ENCODE measurements around the gene COA6.

DNA sequence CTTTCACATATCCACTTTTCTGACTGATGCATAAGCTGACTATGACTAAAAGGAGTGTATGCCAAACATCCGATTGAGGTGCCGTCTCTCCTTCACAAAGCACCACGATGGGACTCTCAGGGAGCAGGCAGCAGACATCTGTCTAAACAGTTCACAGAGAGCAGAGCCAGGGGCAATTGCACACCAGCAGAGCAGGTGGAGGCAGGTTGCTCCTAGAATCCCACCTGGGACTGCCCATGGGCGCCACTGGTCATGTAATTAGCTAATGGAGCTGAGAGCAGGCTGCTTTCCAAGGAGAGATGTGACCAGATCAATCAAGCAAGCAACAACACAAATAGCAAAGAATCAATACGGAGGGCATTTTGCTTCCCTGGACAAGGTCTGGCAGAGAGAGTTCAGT, 30.5 kb upstream of the COA6 start:
- no peak for TF ChIP-seq POLR2A (IDR thresholded peaks at IDR 0.05; ENCODE audit: low read depth, low read length)
- no peak for TF ChIP-seq POLR2AphosphoS5 (IDR thresholded peaks at IDR 0.05; ENCODE audit: low read depth, low read length)
- TF ChIP-seq TAF1 (IDR thresholded peaks at IDR 0.05; ENCODE audit: low read depth, low read length): no peak
- no peak for TF ChIP-seq POU2F2 (IDR thresholded peaks at IDR 0.05; ENCODE audit: low read depth, low read length)

Data from GM12891 (cell line).